EH (cell line): ENCODE results near the gene METAP1D.
A peak's percentile ranks its signal among the peaks of the same experiment; 100 is the strongest.
"Not testable (repeated sequence)": the region's sequence is repeated elsewhere in the genome, so short reads cannot be mapped to it uniquely, and the experiment has no call there.

Source experiments
- DNase-seq: peaks from one replicate; pipeline ENCODE4 v3.0.0-alpha.2; 2015; ENCODE audit warnings: low read depth

Gene METAP1D

DNA sequence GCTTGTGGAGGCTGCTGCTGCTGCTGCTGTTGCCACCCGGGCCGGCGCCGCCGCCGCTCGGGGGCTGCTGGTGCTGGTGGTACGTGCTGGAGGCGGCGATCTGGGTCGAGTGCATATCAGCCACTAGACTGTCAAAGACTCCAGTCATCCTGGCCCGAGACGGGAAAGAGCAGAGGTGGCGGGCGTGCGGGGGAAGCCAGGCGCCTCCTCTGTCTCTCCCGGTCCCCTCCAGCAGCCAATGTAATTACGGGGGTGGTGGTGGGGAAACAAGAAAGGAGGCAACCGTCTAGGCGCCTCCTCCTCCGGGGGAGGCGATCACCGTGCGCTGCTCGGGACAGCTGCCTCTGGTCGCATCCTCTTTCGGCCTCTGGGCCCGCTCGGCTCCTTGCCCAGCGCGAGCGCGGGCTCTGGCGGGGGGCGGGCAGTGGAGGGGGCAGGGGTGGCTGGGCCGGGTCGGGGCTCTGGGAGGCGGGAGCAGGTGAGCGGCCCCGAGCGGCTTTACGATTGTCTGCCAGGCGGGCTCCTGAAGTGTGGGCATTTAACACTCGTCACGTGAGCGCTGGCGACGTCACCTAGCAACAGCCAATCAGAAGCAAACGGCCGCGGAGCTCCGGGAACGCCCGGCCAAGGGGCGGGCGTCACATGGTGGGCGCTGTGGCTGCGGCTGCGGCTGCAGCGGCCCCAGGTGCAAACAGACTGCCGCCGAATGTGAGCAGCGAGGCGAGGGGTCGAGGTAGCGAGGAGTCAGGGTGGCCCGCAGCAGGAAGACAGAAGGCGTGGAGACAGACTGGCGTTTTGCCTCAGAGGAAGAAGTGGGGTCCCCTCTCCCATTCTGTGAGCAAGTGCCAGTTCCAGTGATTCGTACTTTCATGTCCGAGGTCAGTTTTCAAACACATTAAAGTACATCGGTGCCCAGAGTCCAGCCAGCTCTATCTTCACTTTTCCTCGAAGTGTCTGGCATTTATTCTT lies 102.9 kb downstream of the METAP1D start, which contains the start of gene DLX2:
DLX2 (minus strand) TSS at position 510 of the 969 bp plus-strand sequence; CDS start at position 148, 362 bp downstream.
- DNase-seq = peak; percentile 94

DNA sequence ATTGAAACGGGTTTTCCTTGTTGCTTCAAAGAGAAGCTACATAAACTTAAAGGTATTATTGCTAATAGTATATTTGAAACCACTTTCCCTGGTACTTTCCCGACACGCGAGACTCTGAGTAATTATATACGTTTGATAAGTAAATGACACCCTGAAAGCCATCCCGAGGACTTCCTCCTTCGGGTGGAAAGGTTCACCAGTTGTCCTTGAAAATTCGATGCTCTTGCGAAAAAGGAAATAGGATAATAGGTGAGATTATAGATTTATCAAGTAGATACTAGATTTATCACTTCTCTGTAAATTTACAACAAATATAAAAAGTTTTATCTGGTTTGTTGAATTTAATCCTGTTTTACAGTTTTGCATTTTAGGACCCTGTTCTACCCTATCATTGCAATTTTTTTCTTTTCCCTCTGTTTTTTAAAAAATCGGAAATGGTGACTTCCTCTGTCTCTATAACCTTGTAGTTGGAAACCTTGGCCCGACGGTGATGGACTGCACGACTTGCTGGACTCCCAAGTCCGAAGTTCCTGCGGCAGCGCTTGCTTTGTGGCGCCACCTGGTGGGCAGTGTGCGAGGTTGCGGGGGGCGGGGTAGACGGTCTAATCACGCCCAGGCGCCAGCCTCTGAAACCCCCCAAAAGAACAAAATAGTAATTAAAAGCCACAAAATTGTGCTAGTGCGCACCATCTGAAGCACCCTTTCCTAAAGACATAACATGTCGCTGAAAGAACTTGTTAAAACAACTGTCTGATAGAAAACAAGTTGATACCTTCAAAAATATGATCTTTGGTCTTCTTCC lies 103.9 kb downstream of the METAP1D start:
- peak; percentile 85 for DNase-seq

GRCh38 chr2:172105471-172106107 lies 105.8 kb downstream of the METAP1D start:
- no peak for DNase-seq

GRCh38 chr2:172106108-172106961 lies 106.6 kb downstream of the METAP1D start:
- peak; percentile 75 for DNase-seq

- DNase-seq = no peak
Measured at GRCh38 chr2:172107690-172108586, 108.2 kb downstream of the METAP1D start.

GRCh38 chr2:172108587-172108930 lies 108.8 kb downstream of the METAP1D start:
- DNase-seq = no peak

- no peak for DNase-seq
Measured at GRCh38 chr2:172109256-172109987, 109.7 kb downstream of the METAP1D start.

DNA sequence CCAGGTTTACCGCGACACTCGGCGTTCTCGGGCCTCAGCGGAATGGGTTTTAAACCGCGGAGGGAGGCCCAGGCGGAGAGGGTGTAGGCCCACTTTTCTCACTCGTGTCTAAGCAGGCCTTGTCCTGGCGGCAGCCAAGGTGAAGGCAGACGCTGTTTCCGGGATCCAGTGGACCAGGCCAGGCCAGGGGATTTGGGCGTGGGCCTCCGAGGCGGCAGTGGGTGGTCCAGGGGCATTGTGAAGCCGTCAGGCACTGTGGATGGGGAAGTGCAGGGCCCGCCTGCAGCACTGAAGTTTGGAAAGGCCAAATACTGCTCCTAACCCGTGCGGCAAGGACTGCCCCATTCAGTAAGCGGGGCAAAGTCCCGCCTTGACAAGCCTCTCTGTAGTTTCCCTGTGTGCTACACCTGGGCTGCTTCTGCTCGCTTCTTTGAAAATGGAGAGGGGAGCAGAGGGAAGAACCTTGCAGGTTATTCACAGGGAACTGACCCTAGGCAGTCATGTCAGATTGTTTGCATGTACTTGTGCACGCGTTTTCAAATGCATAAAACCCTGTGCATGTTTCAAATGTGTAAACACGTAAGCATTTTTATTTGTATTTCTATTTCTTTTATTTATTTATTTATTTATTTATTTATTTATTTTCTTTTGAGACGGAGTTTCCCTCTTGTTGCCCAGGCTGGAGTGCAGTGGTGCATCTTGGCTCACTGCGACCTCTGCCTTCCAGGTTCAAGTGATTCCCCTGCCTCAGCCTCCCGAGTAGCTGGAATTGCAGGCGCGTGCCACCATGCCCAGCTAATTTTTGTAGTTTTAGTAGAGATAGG lies 110.4 kb downstream of the METAP1D start:
- no peak for DNase-seq

- peak; percentile 75 for DNase-seq
Measured at GRCh38 chr2:172113617-172114016, 113.9 kb downstream of the METAP1D start.

- DNase-seq = not testable (repeated sequence)
Measured at GRCh38 chr2:172114176-172114575, 114.4 kb downstream of the METAP1D start.

DNA sequence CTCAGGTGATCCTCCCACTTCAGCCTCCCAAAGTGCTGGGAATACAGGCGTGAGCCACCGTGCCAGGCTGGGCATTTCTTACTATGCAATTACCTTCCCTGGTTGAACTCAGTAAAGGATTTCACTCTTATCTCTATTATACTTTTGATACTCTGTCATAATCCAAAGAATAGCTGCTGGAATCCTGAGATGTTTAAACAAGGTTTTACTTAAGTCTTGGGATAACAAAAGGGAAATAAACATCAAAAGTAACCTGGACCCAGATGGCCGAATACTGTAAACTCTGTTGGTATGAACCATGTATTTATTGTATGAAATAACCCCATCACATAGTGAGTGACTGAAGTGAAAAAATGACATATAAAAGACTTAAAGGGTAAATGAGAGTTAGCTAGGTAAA lies 114.8 kb downstream of the METAP1D start:
- DNase-seq = no peak

DNA sequence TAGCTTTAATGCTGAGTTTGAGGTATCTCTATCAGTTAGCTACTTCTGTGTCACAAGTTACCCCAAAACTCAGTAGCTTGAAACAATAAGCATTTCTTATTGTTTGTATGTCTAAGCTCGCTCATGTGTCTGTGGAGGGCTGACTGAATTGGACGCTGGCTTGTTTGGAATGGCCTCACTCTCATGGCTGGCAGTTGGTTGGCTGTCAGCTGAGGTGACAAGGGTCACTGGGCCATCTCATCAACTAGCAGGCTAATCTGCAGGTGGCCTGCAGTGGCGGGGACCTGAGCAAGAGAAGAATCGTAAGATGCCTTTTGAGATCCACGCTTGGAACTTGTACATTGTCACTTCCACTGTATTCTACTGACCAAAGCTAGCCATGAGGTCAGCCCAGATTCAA lies 116.4 kb downstream of the METAP1D start:
- DNase-seq = no peak

GRCh38 chr2:172119089-172119488 lies 119.3 kb downstream of the METAP1D start:
- peak; percentile 80 for DNase-seq

GRCh38 chr2:172120118-172120517 lies 120.4 kb downstream of the METAP1D start:
- no peak for DNase-seq

GRCh38 chr2:172128484-172128883 lies 128.7 kb downstream of the METAP1D start:
- DNase-seq = peak; percentile 3

GRCh38 chr2:172129404-172129803 lies 129.7 kb downstream of the METAP1D start:
- DNase-seq = no peak
